Nephron (organoid): ENCODE data around the gene B4GALT6.

Experiments used
- H3K27ac Mint-ChIP-seq, 3 experiments: 2 replicates each; pipeline ENCODE4 v1.8.0; 2020; ENCODE audit warnings: mixed read lengths in 3 of 3, mild to moderate bottlenecking in 2 of 3, moderate library complexity in 1 of 3
- H3K27me3 Mint-ChIP-seq: 2 replicates; pipeline ENCODE4 v1.8.0; 2021; ENCODE audit warnings: low read depth, mild to moderate bottlenecking, moderate library complexity, mixed read lengths
- H3K36me3 Mint-ChIP-seq: 2 replicates; pipeline ENCODE4 v1.8.0; 2020; ENCODE audit warnings: low read depth, mixed read lengths
- H3K4me1 Mint-ChIP-seq: 2 replicates; pipeline ENCODE4 v1.8.0; 2020; ENCODE audit warnings: mixed read lengths
- H3K4me3 Mint-ChIP-seq, 3 experiments: 2 replicates each; pipeline ENCODE4 v1.8.0; 2020; ENCODE audit warnings: mild to moderate bottlenecking in 3 of 3, mixed read lengths in 3 of 3, moderate library complexity in 2 of 3
- H3K9me3 Mint-ChIP-seq: 2 replicates; pipeline ENCODE4 v1.8.0; 2020; ENCODE audit warnings: mixed read lengths
- TF ChIP-seq, protein P1 (sequence below), 3 experiments: fragments of 200-600 bp; sonication (generic); IDR thresholded peaks; one replicate each; pipeline ENCODE4 v1.5.0; 2021; ENCODE audit warnings: antibody characterized with exemption in 3 of 3; ENCODE audit not compliant: unreplicated experiment in 3 of 3

The B4GALT6 gene

DNA sequence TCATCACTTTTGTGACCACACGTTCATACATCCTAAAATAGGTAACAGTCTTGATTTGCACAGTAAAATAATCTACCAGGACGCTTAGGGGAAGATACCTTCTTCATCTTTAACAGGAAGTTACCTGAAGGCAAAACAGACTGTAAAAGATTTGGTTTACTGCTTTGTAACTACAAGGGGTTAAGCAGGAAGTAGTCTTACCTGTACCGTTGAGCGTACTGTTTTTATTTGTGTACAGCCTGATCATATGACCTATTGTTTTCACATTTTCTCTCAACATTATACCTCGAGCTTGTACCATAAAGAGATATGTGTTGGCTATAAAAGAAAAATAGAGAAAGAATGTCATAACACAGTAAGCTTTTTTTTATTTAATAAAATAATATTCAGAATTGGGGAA, 18.3 kb downstream of the B4GALT6 start:
- Mint-ChIP-seq H3K27me3 (no peaks in the 10 kb centered on the region), H3K36me3 (peaks cover 29% of the 10 kb centered on the region)
- TF ChIP-seq, protein P1, sequence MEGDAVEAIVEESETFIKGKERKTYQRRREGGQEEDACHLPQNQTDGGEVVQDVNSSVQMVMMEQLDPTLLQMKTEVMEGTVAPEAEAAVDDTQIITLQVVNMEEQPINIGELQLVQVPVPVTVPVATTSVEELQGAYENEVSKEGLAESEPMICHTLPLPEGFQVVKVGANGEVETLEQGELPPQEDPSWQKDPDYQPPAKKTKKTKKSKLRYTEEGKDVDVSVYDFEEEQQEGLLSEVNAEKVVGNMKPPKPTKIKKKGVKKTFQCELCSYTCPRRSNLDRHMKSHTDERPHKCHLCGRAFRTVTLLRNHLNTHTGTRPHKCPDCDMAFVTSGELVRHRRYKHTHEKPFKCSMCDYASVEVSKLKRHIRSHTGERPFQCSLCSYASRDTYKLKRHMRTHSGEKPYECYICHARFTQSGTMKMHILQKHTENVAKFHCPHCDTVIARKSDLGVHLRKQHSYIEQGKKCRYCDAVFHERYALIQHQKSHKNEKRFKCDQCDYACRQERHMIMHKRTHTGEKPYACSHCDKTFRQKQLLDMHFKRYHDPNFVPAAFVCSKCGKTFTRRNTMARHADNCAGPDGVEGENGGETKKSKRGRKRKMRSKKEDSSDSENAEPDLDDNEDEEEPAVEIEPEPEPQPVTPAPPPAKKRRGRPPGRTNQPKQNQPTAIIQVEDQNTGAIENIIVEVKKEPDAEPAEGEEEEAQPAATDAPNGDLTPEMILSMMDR (IDR thresholded peaks at IDR 0.05; ENCODE audit: unreplicated experiment in 3 of 3) = no peak

DNA sequence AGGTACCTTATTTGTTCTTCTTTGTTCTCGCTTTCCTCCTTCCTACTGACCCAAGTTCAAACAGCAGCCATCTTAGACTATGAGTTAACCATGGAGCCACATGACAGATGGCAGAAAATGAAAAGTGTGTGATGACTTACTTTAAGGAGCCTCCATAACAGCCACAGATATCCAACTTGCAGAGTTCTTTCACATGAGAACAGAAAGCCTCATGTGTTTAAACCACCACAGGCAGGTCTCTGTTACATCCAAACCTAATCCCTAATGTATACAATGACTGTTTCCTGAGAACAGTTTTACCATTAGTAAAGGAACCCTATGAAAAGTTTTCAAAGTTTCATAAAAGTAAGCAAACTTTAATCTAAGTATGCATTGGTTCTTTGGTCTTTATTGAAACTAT, 20.3 kb downstream of the B4GALT6 start:
- Mint-ChIP-seq H3K27me3 (no peaks in the 10 kb centered on the region), H3K36me3 (peaks cover 45% of the 10 kb centered on the region), H3K4me1 (peaks cover 1% of the 10 kb centered on the region), H3K4me3 (no peak overlapping the region), H3K9me3 (peaks cover 15% of the 10 kb centered on the region), H3K27ac (no peak overlapping the region)
- TF ChIP-seq, protein P1 (IDR thresholded peaks at IDR 0.05; ENCODE audit: unreplicated experiment in 3 of 3) = no peak

More for the DNA sequence above, 18.3 kb downstream of the B4GALT6 start:
- Mint-ChIP-seq H3K9me3 (peaks cover 6% of the 10 kb centered on the region), H3K27ac (no peak overlapping the region), H3K4me1 (no peaks in the 10 kb centered on the region), H3K4me3 (no peak overlapping the region)

DNA sequence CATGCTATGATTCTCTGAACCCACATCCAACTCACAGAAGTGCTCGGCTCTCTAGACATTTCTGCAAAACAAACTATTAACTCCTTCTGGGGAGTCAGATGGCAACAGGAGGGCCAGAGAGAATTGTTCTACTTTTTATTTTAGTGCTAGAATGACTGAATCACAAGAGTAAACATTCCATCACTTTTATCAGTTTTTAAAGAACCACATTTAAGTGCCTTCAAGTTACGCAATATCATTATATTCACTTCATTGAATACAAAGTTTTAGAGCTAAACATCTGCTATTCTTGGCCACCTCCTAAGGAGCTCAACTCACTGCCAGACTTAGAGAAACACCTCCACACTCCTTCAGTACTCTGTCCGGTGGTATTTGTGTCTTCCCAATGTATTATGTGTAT, 22.4 kb downstream of the B4GALT6 start:
- Mint-ChIP-seq H3K4me3 (no peak overlapping the region), H3K27ac (no peak overlapping the region), H3K27me3 (no peaks in the 10 kb centered on the region), H3K4me1 (peaks cover 12% of the 10 kb centered on the region), H3K36me3 (peaks cover 49% of the 10 kb centered on the region), H3K9me3 (peaks cover 17% of the 10 kb centered on the region)
- TF ChIP-seq, protein P1 (IDR thresholded peaks at IDR 0.05; ENCODE audit: unreplicated experiment in 3 of 3) = no peak

DNA sequence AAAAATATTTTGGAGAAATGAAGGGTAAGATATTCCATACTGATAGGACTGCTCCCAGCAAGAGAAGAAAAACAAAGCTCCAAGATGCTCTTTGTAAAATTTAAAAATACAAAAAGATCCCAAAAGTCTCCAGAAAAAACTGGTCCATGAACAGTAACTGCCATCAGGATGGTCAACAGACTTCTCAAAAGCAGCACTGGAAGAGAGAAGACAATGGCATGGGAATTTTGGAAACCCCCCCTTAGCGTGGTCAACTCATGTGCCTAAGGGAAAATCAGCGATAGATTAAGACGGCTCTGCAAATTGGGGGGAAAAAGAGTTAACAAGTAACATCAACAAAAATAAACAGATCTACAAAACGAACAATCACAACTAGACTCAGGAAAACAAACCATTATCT, 23.6 kb downstream of the B4GALT6 start:
- no peaks in the 10 kb centered on the region for H3K27me3 Mint-ChIP-seq
- H3K36me3 Mint-ChIP-seq = peaks cover 49% of the 10 kb centered on the region
- H3K4me3 Mint-ChIP-seq = no peak overlapping the region
- H3K27ac Mint-ChIP-seq = no peak overlapping the region
- TF ChIP-seq, protein P1 (IDR thresholded peaks at IDR 0.05; ENCODE audit: unreplicated experiment in 3 of 3) = no peak
- H3K4me1 Mint-ChIP-seq = peaks cover 12% of the 10 kb centered on the region
- H3K9me3 Mint-ChIP-seq = peaks cover 17% of the 10 kb centered on the region

DNA sequence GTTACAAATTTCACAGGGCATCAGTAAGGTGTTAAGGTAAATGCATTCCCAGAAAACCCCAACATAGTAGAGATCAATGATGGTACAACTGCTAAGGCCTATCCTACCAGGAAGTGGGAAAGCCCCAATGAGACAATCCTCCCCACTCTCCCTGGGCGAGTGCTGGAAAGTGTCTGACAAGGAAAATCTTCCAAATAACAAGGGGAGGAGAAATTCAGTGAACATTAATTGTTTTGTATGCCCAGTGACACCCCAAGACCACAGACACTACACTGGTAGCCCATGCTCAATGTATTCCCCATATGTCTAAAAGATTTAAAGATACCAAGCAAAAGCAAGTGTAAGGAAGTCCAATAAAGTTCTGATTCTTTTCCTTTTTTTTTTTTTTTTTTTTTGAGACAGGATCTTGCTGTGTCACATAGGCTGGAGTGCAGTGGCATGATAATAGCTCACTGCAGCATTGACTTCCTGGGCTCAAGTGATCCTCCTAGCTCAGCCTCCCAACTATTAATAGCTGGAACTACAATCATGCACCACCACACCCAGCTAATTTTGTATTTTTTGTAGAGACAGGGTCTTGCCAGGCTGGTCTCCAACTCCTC, 24.7 kb downstream of the B4GALT6 start:
- no peaks in the 10 kb centered on the region for H3K27me3 Mint-ChIP-seq
- H3K27ac Mint-ChIP-seq = no peak overlapping the region
- H3K4me3 Mint-ChIP-seq = no peak overlapping the region
- peaks cover 12% of the 10 kb centered on the region for H3K4me1 Mint-ChIP-seq
- H3K9me3 Mint-ChIP-seq = peaks cover 17% of the 10 kb centered on the region
- TF ChIP-seq, protein P1 (IDR thresholded peaks at IDR 0.05; ENCODE audit: unreplicated experiment in 3 of 3) = no peak
- peaks cover 49% of the 10 kb centered on the region for H3K36me3 Mint-ChIP-seq
